Sigmoid colon (tissue), 4 donors: ENCODE results near the gene EIF2S3.

Experiments used
- EP300 ChIP-seq, 4 donors: sonication (generic); formaldehyde crosslinking; IDR thresholded peaks; one replicate each; pipeline ENCODE4 v1.6.1; 2017; ENCODE audit warnings: antibody characterized with exemption in 4 of 4
- POLR2A ChIP-seq, 2 donors: fragments of 450-650 bp; IDR thresholded peaks; one replicate each; pipeline ENCODE4 v1.6.1; 2016; ENCODE audit warnings: antibody characterized with exemption in 2 of 2, mild to moderate bottlenecking in 2 of 2, moderate library complexity in 2 of 2
- POLR2AphosphoS5 ChIP-seq, 4 donors: sonication (generic); formaldehyde crosslinking; IDR thresholded peaks; one replicate each; pipeline ENCODE4 v1.6.1; 2017; ENCODE audit warnings: antibody characterized with exemption in 4 of 4
- TF ChIP-seq, protein P1 (sequence below), 4 experiments: fragments of 450-650 bp in 3 of 4; fragments of 200-600 bp in 1 of 4; IDR thresholded peaks; one replicate each; pipeline ENCODE4 v1.5.1; 2016 to 2019; ENCODE audit warnings: antibody characterized with exemption in 4 of 4, mild to moderate bottlenecking in 3 of 4, moderate library complexity in 2 of 4

DNA sequence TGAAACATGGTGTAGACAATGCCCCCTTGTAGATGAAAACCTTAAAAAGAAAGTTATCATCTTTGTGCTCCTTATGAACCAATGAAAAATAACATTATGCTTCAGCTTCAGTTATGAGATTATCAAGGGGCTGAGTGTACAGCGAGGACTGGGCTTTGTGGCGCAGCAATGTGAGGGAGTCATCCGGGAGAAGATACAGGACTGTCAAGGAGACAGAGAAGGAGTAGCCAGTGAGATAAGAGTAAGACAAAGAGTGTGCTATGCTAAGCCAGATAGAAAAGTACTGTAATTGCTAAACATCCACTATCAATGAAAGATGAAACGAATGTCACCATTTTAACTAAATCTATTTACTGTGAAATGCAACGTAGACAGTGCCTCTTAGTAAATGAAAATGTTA is 24.2 kb upstream of the EIF2S3 start:
- TF ChIP-seq, protein P1, sequence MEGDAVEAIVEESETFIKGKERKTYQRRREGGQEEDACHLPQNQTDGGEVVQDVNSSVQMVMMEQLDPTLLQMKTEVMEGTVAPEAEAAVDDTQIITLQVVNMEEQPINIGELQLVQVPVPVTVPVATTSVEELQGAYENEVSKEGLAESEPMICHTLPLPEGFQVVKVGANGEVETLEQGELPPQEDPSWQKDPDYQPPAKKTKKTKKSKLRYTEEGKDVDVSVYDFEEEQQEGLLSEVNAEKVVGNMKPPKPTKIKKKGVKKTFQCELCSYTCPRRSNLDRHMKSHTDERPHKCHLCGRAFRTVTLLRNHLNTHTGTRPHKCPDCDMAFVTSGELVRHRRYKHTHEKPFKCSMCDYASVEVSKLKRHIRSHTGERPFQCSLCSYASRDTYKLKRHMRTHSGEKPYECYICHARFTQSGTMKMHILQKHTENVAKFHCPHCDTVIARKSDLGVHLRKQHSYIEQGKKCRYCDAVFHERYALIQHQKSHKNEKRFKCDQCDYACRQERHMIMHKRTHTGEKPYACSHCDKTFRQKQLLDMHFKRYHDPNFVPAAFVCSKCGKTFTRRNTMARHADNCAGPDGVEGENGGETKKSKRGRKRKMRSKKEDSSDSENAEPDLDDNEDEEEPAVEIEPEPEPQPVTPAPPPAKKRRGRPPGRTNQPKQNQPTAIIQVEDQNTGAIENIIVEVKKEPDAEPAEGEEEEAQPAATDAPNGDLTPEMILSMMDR (IDR thresholded peaks at IDR 0.05), result no peak
- TF ChIP-seq POLR2A (IDR thresholded peaks at IDR 0.05) (no peak), POLR2AphosphoS5 (IDR thresholded peaks at IDR 0.05) (no peak), EP300 (IDR thresholded peaks at IDR 0.05) (no peak)
